Vein endothelial cell (primary cell): ENCODE measurements around the gene HSD11B1. TPM values are rescaled to one million over a fixed set of nuclear protein-coding genes. Genes with fewer than 3 reads are reported as not detected.

ENCODE experiments used
- total RNA-seq: library from RNA; depleted of rRNA; stranded (reverse); fragments of >200 nt; gene quantifications from 2 replicates; pipeline ENCODE4 v1.2.3, GENCODE V29; 2012

The HSD11B1 gene
- not detected in 2 replicates for total RNA-seq

DNA sequence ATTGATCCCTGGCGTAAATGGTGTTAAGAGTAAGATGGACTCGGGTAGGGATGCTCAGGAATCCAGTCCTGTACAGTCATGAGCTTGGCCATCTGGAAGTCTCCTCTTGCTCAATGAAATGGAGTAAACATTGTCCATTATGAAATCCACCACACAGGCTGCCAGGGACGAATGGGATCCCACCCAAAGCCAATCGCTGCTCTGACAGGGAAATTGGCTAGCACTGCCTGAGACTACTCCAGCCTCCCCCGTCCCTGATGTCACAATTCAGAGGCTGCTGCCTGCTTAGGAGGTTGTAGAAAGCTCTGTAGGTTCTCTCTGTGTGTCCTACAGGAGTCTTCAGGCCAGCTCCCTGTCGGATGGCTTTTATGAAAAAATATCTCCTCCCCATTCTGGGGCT is at the start of gene HSD11B1:
HSD11B1 (plus strand) TSS at position 263 of the 400 bp plus-strand sequence; CDS start at position 360, 97 bp downstream.

DNA sequence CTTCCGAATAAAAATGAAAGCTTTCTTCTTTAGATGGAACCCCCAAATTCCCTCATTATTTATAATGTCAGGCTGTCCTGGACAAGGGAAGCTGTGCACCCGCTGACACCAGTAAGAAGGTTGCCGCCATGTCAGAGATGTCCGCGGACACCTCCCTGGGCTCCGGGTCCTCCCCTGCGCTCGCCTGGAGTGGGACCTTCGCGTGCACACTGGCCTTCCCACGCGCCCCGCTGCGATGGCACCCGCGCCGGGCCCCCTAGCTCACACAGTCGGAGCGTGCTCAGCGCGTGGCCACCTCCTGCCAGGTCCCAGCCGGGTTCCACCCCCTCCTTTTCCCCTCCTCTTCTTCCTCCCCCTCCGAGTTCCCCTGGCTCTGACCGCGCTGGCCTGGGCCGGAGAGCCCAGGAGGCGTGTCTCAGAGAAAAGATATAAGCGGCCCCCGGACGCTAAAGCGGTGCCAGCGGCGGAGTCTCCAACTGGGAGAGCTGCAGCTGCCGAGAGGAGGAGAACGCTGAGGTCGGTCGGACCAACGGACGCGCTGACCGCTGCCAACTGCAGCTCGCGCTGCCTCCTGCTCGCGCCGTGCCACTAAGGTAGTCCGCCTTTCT is 29.6 kb upstream of the HSD11B1 start, which contains the start of gene G0S2:
G0S2 (plus strand) TSS at position 456 of the 608 bp plus-strand sequence. CDS start 273 bp downstream, outside the sequence.

DNA sequence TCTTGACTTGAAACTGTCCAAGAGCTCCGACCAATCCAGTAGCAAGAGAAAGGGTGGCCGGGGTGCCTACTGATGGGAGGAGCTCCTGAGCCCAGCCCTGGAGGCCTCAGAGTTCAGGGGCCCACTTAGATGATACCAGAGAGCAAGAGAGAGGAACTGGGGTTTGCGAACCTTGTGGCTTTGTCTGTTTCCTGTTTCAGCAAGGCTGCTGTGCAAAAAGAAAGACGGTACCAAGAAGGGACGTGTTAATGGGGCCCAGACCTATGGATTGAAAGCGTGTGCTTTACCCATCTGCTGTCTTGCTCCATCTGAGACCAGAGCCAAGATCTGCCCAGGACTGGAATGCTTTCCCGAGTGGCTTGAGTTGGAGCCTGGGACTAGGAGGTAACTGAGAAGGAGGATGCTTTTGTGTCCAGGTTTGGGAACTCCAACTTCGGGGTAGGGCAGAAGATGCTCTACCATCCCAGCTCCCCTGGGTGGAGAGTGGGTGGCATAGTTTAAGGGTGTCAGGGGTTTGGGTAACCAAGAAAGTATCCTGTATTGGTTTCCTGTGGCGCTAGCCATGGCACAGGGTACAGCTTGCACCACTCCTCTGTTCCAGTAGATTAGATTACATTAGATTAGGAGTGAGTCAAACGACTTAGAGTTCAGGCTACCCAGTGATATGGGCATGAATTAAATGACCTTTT is 51.4 kb downstream of the HSD11B1 start, which contains the start of gene TRAF3IP3:
TRAF3IP3 (plus strand) TSS at position 128 of the 689 bp plus-strand sequence. CDS start 3,987 bp downstream, outside the sequence.

Other genes starting within 250 kb of the HSD11B1 start
- not detected in 2 replicates for gene CAMK1G, start 121.1 kb upstream of the HSD11B1 start, total RNA-seq
- gene LAMB3, start 52.4 kb upstream of the HSD11B1 start, total RNA-seq, result 3.8 and 7.8 TPM in 2 replicates
- gene G0S2, start 29.4 kb upstream of the HSD11B1 start, total RNA-seq, result 0.57 and 4.6 TPM in 2 replicates
- not detected in 2 replicates for gene TRAF3IP3, start 51.2 kb downstream of the HSD11B1 start, total RNA-seq
- 3.0 and 3.3 TPM in 2 replicates for gene C1orf74, start 79.7 kb downstream of the HSD11B1 start, total RNA-seq
- 2.9 and 8.8 TPM in 2 replicates for gene IRF6, start 101.3 kb downstream of the HSD11B1 start, total RNA-seq
- gene UTP25, start 123.1 kb downstream of the HSD11B1 start, total RNA-seq, result 13.1 and 14.5 TPM in 2 replicates
- under 0.01 and 0.48 TPM in 2 replicates for gene SYT14, start 233.4 kb downstream of the HSD11B1 start, total RNA-seq